ENCODE data around the gene CDH4. TPM values are rescaled to one million over a fixed set of nuclear protein-coding genes. Genes with fewer than 3 reads are reported as not detected.

Gene CDH4
- total and polyA plus RNA-seq, 5 donors from 2014 or later, result 0.07 to 0.69 (median 0.49) TPM; not detected in 1

GRCh38 chr20:61762886-61763739 is 511.1 kb downstream of the CDH4 start:
- Mint-ChIP-seq H3K27ac (no peak overlapping the region), H3K4me1 (no peaks in the 10 kb centered on the region), H3K9me3 (peaks cover 0 to 2% (median 0%) of the 10 kb centered on the region in 7 donors), H3K4me3 (no peak overlapping the region), H3K27me3 (no peaks in the 10 kb centered on the region), H3K36me3 (no peaks in the 10 kb centered on the region)
- Histone ChIP-seq H3K4me1 (ENCODE audit: control insufficient read depth, insufficient read depth, low read length, poor library complexity, severe bottlenecking) (no peaks in the 10 kb centered on the region), H3K27me3 (ENCODE audit: control insufficient read depth, insufficient read depth, low read length) (no peaks in the 10 kb centered on the region), H3K4me3 (ENCODE audit: low read depth, low read length) (no peak overlapping the region), H3K27ac (ENCODE audit: insufficient read depth, low read length, poor library complexity, severe bottlenecking) (no peak overlapping the region), H3K9me3 (ENCODE audit: control insufficient read depth in 2 of 2, low read length in 2 of 2) (no peaks in the 10 kb centered on the region), H3K36me3 (ENCODE audit: control insufficient read depth, insufficient read depth, low read length) (no peaks in the 10 kb centered on the region)
- ATAC-seq (ENCODE audit: low read depth in 2 of 2) (no peak), DNase-seq (no peak)

GRCh38 chr20:61763740-61764400 is 511.8 kb downstream of the CDH4 start:
- no peaks in the 10 kb centered on the region for H3K27me3 ChIP-seq (ENCODE audit: control insufficient read depth, insufficient read depth, low read length)
- H3K4me3 Mint-ChIP-seq, result no peak overlapping the region
- peaks cover 0 to 2% (median 0%) of the 10 kb centered on the region in 7 donors for H3K9me3 Mint-ChIP-seq
- no peaks in the 10 kb centered on the region for H3K36me3 ChIP-seq (ENCODE audit: control insufficient read depth, insufficient read depth, low read length)
- no peak overlapping the region for H3K27ac Mint-ChIP-seq
- DNase-seq (no peak), ATAC-seq (ENCODE audit: low read depth in 2 of 2) (no peak)
- no peaks in the 10 kb centered on the region for H3K36me3 Mint-ChIP-seq
- no peaks in the 10 kb centered on the region for H3K4me1 Mint-ChIP-seq
- H3K4me1 ChIP-seq (ENCODE audit: control insufficient read depth, insufficient read depth, low read length, poor library complexity, severe bottlenecking), result no peaks in the 10 kb centered on the region
- no peaks in the 10 kb centered on the region for H3K9me3 ChIP-seq (ENCODE audit: control insufficient read depth in 2 of 2, low read length in 2 of 2)
- no peak overlapping the region for H3K4me3 ChIP-seq (ENCODE audit: low read depth, low read length)
- H3K27ac ChIP-seq (ENCODE audit: insufficient read depth, low read length, poor library complexity, severe bottlenecking), result no peak overlapping the region
- H3K27me3 Mint-ChIP-seq, result no peaks in the 10 kb centered on the region

- Mint-ChIP-seq H3K36me3 (no peaks in the 10 kb centered on the region), H3K27me3 (no peaks in the 10 kb centered on the region), H3K4me3 (no peak overlapping the region), H3K4me1 (no peaks in the 10 kb centered on the region), H3K9me3 (peaks cover 0 to 2% (median 0%) of the 10 kb centered on the region in 7 donors), H3K27ac (no peak overlapping the region)
- no peaks in the 10 kb centered on the region for H3K9me3 ChIP-seq (ENCODE audit: control insufficient read depth in 2 of 2, low read length in 2 of 2)
- H3K36me3 ChIP-seq (ENCODE audit: control insufficient read depth, insufficient read depth, low read length), result no peaks in the 10 kb centered on the region
- no peaks in the 10 kb centered on the region for H3K4me1 ChIP-seq (ENCODE audit: control insufficient read depth, insufficient read depth, low read length, poor library complexity, severe bottlenecking)
- H3K27ac ChIP-seq (ENCODE audit: insufficient read depth, low read length, poor library complexity, severe bottlenecking), result no peak overlapping the region
- no peak overlapping the region for H3K4me3 ChIP-seq (ENCODE audit: low read depth, low read length)
- ATAC-seq (ENCODE audit: low read depth in 2 of 2) (no peak), DNase-seq (no peak)
- H3K27me3 ChIP-seq (ENCODE audit: control insufficient read depth, insufficient read depth, low read length), result no peaks in the 10 kb centered on the region
These were observed 512.5 kb downstream of the CDH4 start for GRCh38 chr20:61764471-61765025.

- H3K27ac Mint-ChIP-seq, result no peak overlapping the region
- ATAC-seq (ENCODE audit: low read depth in 2 of 2) (no peak), DNase-seq (no peak)
- Histone ChIP-seq H3K4me3 (ENCODE audit: low read depth, low read length) (no peak overlapping the region), H3K4me1 (ENCODE audit: control insufficient read depth, insufficient read depth, low read length, poor library complexity, severe bottlenecking) (no peaks in the 10 kb centered on the region), H3K27me3 (ENCODE audit: control insufficient read depth, insufficient read depth, low read length) (no peaks in the 10 kb centered on the region), H3K36me3 (ENCODE audit: control insufficient read depth, insufficient read depth, low read length) (no peaks in the 10 kb centered on the region), H3K27ac (ENCODE audit: insufficient read depth, low read length, poor library complexity, severe bottlenecking) (no peak overlapping the region), H3K9me3 (ENCODE audit: control insufficient read depth in 2 of 2, low read length in 2 of 2) (no peaks in the 10 kb centered on the region)
- no peaks in the 10 kb centered on the region for H3K4me1 Mint-ChIP-seq
- H3K27me3 Mint-ChIP-seq, result no peaks in the 10 kb centered on the region
- H3K4me3 Mint-ChIP-seq, result no peak overlapping the region
- H3K36me3 Mint-ChIP-seq, result no peaks in the 10 kb centered on the region
- peaks cover 0 to 2% (median 0%) of the 10 kb centered on the region in 7 donors for H3K9me3 Mint-ChIP-seq
These were observed 513.2 kb downstream of the CDH4 start for GRCh38 chr20:61765081-61765870.

- H3K4me3 Mint-ChIP-seq, result no peak overlapping the region
- no peaks in the 10 kb centered on the region for H3K27me3 Mint-ChIP-seq
- Histone ChIP-seq H3K4me3 (ENCODE audit: low read depth, low read length) (no peak overlapping the region), H3K27ac (ENCODE audit: insufficient read depth, low read length, poor library complexity, severe bottlenecking) (no peak overlapping the region), H3K9me3 (ENCODE audit: control insufficient read depth in 2 of 2, low read length in 2 of 2) (no peaks in the 10 kb centered on the region), H3K27me3 (ENCODE audit: control insufficient read depth, insufficient read depth, low read length) (no peaks in the 10 kb centered on the region), H3K36me3 (ENCODE audit: control insufficient read depth, insufficient read depth, low read length) (no peaks in the 10 kb centered on the region), H3K4me1 (ENCODE audit: control insufficient read depth, insufficient read depth, low read length, poor library complexity, severe bottlenecking) (no peaks in the 10 kb centered on the region)
- no peak for ATAC-seq (ENCODE audit: low read depth in 2 of 2)
- H3K4me1 Mint-ChIP-seq, result no peaks in the 10 kb centered on the region
- H3K9me3 Mint-ChIP-seq, result peaks cover 0 to 2% (median 0%) of the 10 kb centered on the region in 7 donors
- DNase-seq, result no peak
- no peak overlapping the region for H3K27ac Mint-ChIP-seq
- H3K36me3 Mint-ChIP-seq, result no peaks in the 10 kb centered on the region
These were observed 514.0 kb downstream of the CDH4 start for GRCh38 chr20:61765871-61766654.

GRCh38 chr20:61766921-61767610 is 515.0 kb downstream of the CDH4 start:
- Mint-ChIP-seq H3K36me3 (no peaks in the 10 kb centered on the region), H3K27me3 (no peaks in the 10 kb centered on the region), H3K9me3 (peaks cover 0 to 2% (median 0%) of the 10 kb centered on the region in 7 donors), H3K27ac (no peak overlapping the region), H3K4me1 (no peaks in the 10 kb centered on the region), H3K4me3 (no peak overlapping the region)
- H3K27me3 ChIP-seq (ENCODE audit: control insufficient read depth, insufficient read depth, low read length), result no peaks in the 10 kb centered on the region
- no peak overlapping the region for H3K4me3 ChIP-seq (ENCODE audit: low read depth, low read length)
- no peak for ATAC-seq (ENCODE audit: low read depth in 2 of 2)
- H3K9me3 ChIP-seq (ENCODE audit: control insufficient read depth in 2 of 2, low read length in 2 of 2), result no peaks in the 10 kb centered on the region
- no peak overlapping the region for H3K27ac ChIP-seq (ENCODE audit: insufficient read depth, low read length, poor library complexity, severe bottlenecking)
- H3K4me1 ChIP-seq (ENCODE audit: control insufficient read depth, insufficient read depth, low read length, poor library complexity, severe bottlenecking), result no peaks in the 10 kb centered on the region
- H3K36me3 ChIP-seq (ENCODE audit: control insufficient read depth, insufficient read depth, low read length), result no peaks in the 10 kb centered on the region
- no peak for DNase-seq

Measured in CD4-positive, CD25-positive, alpha-beta regulatory T cell (primary cell).